ENCODE results near the gene CCDC34. TPM values are rescaled to one million over a fixed set of nuclear protein-coding genes. Genes with fewer than 3 reads are reported as not detected.
A peak's percentile ranks its signal among the peaks of the same experiment; 100 is the strongest.

Gene CCDC34
- total and polyA plus RNA-seq, 4 donors = 1.1 to 10.5 (median 1.5) TPM

GRCh38 chr11:27291954-27292636 lies 70.9 kb downstream of the CCDC34 start:
- Histone ChIP-seq H3K27ac (ENCODE audit: low read depth in 1 of 2, low read length in 2 of 2) (no peak overlapping the region), H3K4me3 (ENCODE audit: low read depth in 1 of 3, low read length in 3 of 3) (no peak overlapping the region), H3K4me1 (ENCODE audit: control insufficient read depth in 4 of 4, insufficient read depth in 4 of 4, low read length in 3 of 4) (peaks cover 0 to 15% (median 13%) of the 10 kb centered on the region in 4 donors), H3K9ac (ENCODE audit: low read depth in 1 of 2, low read length in 2 of 2) (no peak overlapping the region), H3K36me3 (ENCODE audit: control insufficient read depth in 4 of 4, insufficient read depth in 3 of 4, low read depth in 1 of 4, low read length in 3 of 4) (no peaks in the 10 kb centered on the region), H3K9me3 (ENCODE audit: control insufficient read depth in 4 of 4, low read length in 3 of 4) (no peaks in the 10 kb centered on the region), H3K27me3 (ENCODE audit: control insufficient read depth in 4 of 4, insufficient read depth in 4 of 4, low read length in 3 of 4) (no peaks in the 10 kb centered on the region)
- WGBS = 30% methylated on average over 5 of the region's 5 CpGs
- peak in 1 of 2 donors; percentile 11 for TF ChIP-seq GABPA (IDR thresholded peaks at IDR 0.05 in 1 of 2, conservative IDR thresholded peaks at IDR 0.05 in 1 of 2)
- TF ChIP-seq HNF4G (IDR thresholded peaks at IDR 0.05) = peak; percentile 79
- TF ChIP-seq NR2F2 (IDR thresholded peaks at IDR 0.05) = peak; percentile 12
- no peak for TF ChIP-seq TAF1 (conservative IDR thresholded peaks at IDR 0.05)
- no peak for TF ChIP-seq ATF3 (IDR thresholded peaks at IDR 0.05)
- peak; percentile 24 for TF ChIP-seq REST (IDR thresholded peaks at IDR 0.05)
- TF ChIP-seq SP1 (IDR thresholded peaks at IDR 0.05) = peak; percentile 84
- no peak for TF ChIP-seq EGR1 (IDR thresholded peaks at IDR 0.05; ENCODE audit: low read depth in 2 of 2)
- peak; percentile 60 to 65 for TF ChIP-seq RXRA (IDR thresholded peaks at IDR 0.05)
- TF ChIP-seq, protein P1, sequence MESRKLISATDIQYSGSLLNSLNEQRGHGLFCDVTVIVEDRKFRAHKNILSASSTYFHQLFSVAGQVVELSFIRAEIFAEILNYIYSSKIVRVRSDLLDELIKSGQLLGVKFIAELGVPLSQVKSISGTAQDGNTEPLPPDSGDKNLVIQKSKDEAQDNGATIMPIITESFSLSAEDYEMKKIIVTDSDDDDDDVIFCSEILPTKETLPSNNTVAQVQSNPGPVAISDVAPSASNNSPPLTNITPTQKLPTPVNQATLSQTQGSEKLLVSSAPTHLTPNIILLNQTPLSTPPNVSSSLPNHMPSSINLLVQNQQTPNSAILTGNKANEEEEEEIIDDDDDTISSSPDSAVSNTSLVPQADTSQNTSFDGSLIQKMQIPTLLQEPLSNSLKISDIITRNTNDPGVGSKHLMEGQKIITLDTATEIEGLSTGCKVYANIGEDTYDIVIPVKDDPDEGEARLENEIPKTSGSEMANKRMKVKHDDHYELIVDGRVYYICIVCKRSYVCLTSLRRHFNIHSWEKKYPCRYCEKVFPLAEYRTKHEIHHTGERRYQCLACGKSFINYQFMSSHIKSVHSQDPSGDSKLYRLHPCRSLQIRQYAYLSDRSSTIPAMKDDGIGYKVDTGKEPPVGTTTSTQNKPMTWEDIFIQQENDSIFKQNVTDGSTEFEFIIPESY (IDR thresholded peaks at IDR 0.05) = no peak
- peak; percentile 16 to 36 for TF ChIP-seq RAD21 (IDR thresholded peaks at IDR 0.05)
- TF ChIP-seq HNF4A (conservative IDR thresholded peaks at IDR 0.05) = peak; percentile 93 to 95
- peak; percentile 47 to 56 for TF ChIP-seq JUND (IDR thresholded peaks at IDR 0.05)
- DNase-seq (ENCODE audit: low spot score) = no peak

GRCh38 chr11:27291302-27291889 lies 71.6 kb downstream of the CCDC34 start:
- no peaks in the 10 kb centered on the region for H3K9me3 ChIP-seq (ENCODE audit: control insufficient read depth in 4 of 4, low read length in 3 of 4)
- H3K9ac ChIP-seq (ENCODE audit: low read depth in 1 of 2, low read length in 2 of 2) = no peak overlapping the region
- H3K27ac ChIP-seq (ENCODE audit: low read depth in 1 of 2, low read length in 2 of 2) = no peak overlapping the region
- no peaks in the 10 kb centered on the region for H3K27me3 ChIP-seq (ENCODE audit: control insufficient read depth in 4 of 4, insufficient read depth in 4 of 4, low read length in 3 of 4)
- H3K4me1 ChIP-seq (ENCODE audit: control insufficient read depth in 4 of 4, insufficient read depth in 4 of 4, low read length in 3 of 4) = peaks cover 0 to 13% (median 11%) of the 10 kb centered on the region in 4 donors
- H3K36me3 ChIP-seq (ENCODE audit: control insufficient read depth in 4 of 4, insufficient read depth in 3 of 4, low read depth in 1 of 4, low read length in 3 of 4) = no peaks in the 10 kb centered on the region
- 97% methylated on average over 6 of the region's 6 CpGs for WGBS
- H3K4me3 ChIP-seq (ENCODE audit: low read depth in 1 of 3, low read length in 3 of 3) = no peak overlapping the region
- no peak for DNase-seq (ENCODE audit: low spot score)
- TF ChIP-seq HNF4G (IDR thresholded peaks at IDR 0.05) (no peak), RAD21 (IDR thresholded peaks at IDR 0.05) (no peak), GABPA (IDR thresholded peaks at IDR 0.05 in 1 of 2, conservative IDR thresholded peaks at IDR 0.05 in 1 of 2) (no peak), ATF3 (IDR thresholded peaks at IDR 0.05) (no peak), FOXA2 (IDR thresholded peaks at IDR 0.05) (no peak), HNF4A (conservative IDR thresholded peaks at IDR 0.05) (no peak), MAX (IDR thresholded peaks at IDR 0.05) (no peak), TAF1 (conservative IDR thresholded peaks at IDR 0.05) (no peak)
- TF ChIP-seq, protein P2, sequence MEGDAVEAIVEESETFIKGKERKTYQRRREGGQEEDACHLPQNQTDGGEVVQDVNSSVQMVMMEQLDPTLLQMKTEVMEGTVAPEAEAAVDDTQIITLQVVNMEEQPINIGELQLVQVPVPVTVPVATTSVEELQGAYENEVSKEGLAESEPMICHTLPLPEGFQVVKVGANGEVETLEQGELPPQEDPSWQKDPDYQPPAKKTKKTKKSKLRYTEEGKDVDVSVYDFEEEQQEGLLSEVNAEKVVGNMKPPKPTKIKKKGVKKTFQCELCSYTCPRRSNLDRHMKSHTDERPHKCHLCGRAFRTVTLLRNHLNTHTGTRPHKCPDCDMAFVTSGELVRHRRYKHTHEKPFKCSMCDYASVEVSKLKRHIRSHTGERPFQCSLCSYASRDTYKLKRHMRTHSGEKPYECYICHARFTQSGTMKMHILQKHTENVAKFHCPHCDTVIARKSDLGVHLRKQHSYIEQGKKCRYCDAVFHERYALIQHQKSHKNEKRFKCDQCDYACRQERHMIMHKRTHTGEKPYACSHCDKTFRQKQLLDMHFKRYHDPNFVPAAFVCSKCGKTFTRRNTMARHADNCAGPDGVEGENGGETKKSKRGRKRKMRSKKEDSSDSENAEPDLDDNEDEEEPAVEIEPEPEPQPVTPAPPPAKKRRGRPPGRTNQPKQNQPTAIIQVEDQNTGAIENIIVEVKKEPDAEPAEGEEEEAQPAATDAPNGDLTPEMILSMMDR (IDR thresholded peaks at IDR 0.05; ENCODE audit: low read depth, low read length, missing input control) = no peak
- TF ChIP-seq, protein P1 (IDR thresholded peaks at IDR 0.05) = no peak

Data from liver (tissue), 9 donors.